KMS-11 (cell line): Measurements from ENCODE around the gene MMP25.
"Not testable (repeated sequence)": the region's sequence is repeated elsewhere in the genome, so short reads cannot be mapped to it uniquely, and the experiment has no call there.

ENCODE experiments used
- H2AFZ ChIP-seq: fragments of 200-600 bp; sonication (generic); 2 replicates; pipeline ENCODE4 v1.6.1; 2016; ENCODE audit warnings: antibody characterized with exemption, mixed run types, low read depth
- H3K27ac ChIP-seq: fragments of 200-600 bp; sonication (generic); 2 replicates; pipeline ENCODE4 v1.6.1; 2016; ENCODE audit warnings: mild to moderate bottlenecking, mixed run types
- H3K27me3 ChIP-seq: fragments of 200-600 bp; sonication (generic); 2 replicates; pipeline ENCODE4 v1.6.1; 2017; ENCODE audit warnings: mild to moderate bottlenecking, low read depth, mixed run types, moderate library complexity; ENCODE audit not compliant: insufficient read depth
- H3K36me3 ChIP-seq: fragments of 200-600 bp; sonication (generic); 2 replicates; pipeline ENCODE4 v1.6.1; 2017; ENCODE audit warnings: mild to moderate bottlenecking, mixed run types; ENCODE audit not compliant: insufficient read depth
- H3K4me1 ChIP-seq: fragments of 200-600 bp; sonication (generic); 2 replicates; pipeline ENCODE4 v1.6.1; 2016; ENCODE audit warnings: mild to moderate bottlenecking, low read depth, mixed run types; ENCODE audit not compliant: poor library complexity, severe bottlenecking
- H3K4me2 ChIP-seq: fragments of 200-600 bp; sonication (generic); 2 replicates; pipeline ENCODE4 v1.7.0; 2016; ENCODE audit warnings: mild to moderate bottlenecking, mixed run types
- H3K4me3 ChIP-seq: fragments of 200-600 bp; sonication (generic); IDR thresholded peaks from 2 replicates; pipeline ENCODE4 v1.6.1; 2017; ENCODE audit warnings: low read depth, low read length, mixed read lengths; ENCODE audit not compliant: insufficient read depth
- H3K79me2 ChIP-seq: fragments of 200-600 bp; sonication (generic); 2 replicates; pipeline ENCODE4 v1.6.1; 2016; ENCODE audit warnings: low read depth, mixed run types; ENCODE audit not compliant: insufficient read depth
- H3K9ac ChIP-seq: fragments of 200-600 bp; sonication (generic); 2 replicates; pipeline ENCODE4 v1.6.1; 2016; ENCODE audit warnings: mild to moderate bottlenecking, mixed run types
- H4K20me1 ChIP-seq: fragments of 200-600 bp; sonication (generic); 2 replicates; pipeline ENCODE4 v1.6.1; 2016; ENCODE audit warnings: mild to moderate bottlenecking, mixed run types; ENCODE audit not compliant: insufficient read depth
- CTCF ChIP-seq: fragments of 200-600 bp; sonication (generic); conservative IDR thresholded peaks from 2 replicates; pipeline ENCODE4 v1.6.1; 2017; ENCODE audit warnings: low read depth, mild to moderate bottlenecking, antibody characterized with exemption, low read length, moderate library complexity, mixed read lengths

Gene MMP25

GRCh38 chr16:3068487-3068886 lies 22.1 kb downstream of the MMP25 start:
- Histone ChIP-seq H3K27ac (no peak overlapping the region), H3K4me3 (no peak overlapping the region)

DNA sequence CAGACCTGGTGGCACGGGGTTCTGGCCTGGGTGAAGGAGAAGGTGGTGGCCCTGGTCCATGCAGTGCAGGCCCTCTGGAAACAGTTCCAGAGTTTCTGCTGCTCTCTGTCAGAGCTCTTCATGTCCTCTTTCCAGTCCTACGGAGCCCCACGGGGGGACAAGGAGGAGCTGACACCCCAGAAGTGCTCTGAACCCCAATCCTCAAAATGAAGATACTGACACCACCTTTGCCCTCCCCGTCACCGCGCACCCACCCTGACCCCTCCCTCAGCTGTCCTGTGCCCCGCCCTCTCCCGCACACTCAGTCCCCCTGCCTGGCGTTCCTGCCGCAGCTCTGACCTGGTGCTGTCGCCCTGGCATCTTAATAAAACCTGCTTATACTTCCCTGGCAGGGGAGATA lies 22.8 kb downstream of the MMP25 start:
- not testable (repeated sequence) for H3K27ac ChIP-seq, H3K36me3 ChIP-seq, H3K79me2 ChIP-seq, H3K4me2 ChIP-seq, H3K4me3 ChIP-seq, H2AFZ ChIP-seq, H3K4me1 ChIP-seq, H4K20me1 ChIP-seq, H3K9ac ChIP-seq, H3K27me3 ChIP-seq

More at GRCh38 chr16:3068487-3068886, 22.1 kb downstream of the MMP25 start:
- Histone ChIP-seq H3K4me2 (no peak overlapping the region), H2AFZ (no peak overlapping the region), H4K20me1 (no peaks in the 10 kb centered on the region), H3K36me3 (no peaks in the 10 kb centered on the region), H3K27me3 (0 out of 2 replicates have a peak, but pooled peaks cover 1% of the 10 kb centered on the region), H3K79me2 (no peaks in the 10 kb centered on the region), H3K4me1 (peaks cover 8% of the 10 kb centered on the region), H3K9ac (no peak overlapping the region)
- no peak for TF ChIP-seq CTCF

DNA sequence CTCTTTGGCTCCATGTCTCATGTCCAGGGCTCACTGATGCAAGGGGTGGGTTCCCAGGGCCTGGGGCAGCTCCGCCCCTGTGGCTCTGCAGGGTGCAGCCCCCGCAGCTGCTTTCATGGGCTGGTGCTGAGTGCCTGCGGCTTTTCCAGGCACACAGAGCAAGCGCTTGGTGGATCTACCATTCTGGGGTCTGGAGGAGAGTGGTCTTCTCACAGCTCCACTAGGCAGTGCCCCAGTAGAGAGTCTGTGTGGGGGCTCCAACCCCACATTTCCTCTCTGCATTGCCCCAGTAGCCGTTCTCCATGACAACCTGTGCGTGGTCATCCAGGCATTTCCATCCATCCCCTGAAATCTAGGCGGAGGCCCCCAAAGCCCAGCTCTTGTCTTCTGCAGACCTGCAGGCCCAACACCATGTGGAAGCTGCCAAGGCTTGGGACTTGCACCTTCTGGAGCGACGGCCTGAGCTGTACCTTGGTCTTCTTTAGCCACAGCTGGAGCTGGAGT lies 24.3 kb downstream of the MMP25 start:
- H3K4me3 ChIP-seq, result no peak overlapping the region
- H3K4me1 ChIP-seq, result peaks cover 13% of the 10 kb centered on the region
- no peak overlapping the region for H3K9ac ChIP-seq
- no peaks in the 10 kb centered on the region for H3K36me3 ChIP-seq
- H3K79me2 ChIP-seq, result no peaks in the 10 kb centered on the region
- no peak overlapping the region for H3K27ac ChIP-seq
- H3K27me3 ChIP-seq, result peaks cover 4% of the 10 kb centered on the region; the same call in 1 of the 2 replicates
- H4K20me1 ChIP-seq, result no peaks in the 10 kb centered on the region
- no peak for TF ChIP-seq CTCF
- H2AFZ ChIP-seq, result no peak overlapping the region
- no peak overlapping the region for H3K4me2 ChIP-seq

DNA sequence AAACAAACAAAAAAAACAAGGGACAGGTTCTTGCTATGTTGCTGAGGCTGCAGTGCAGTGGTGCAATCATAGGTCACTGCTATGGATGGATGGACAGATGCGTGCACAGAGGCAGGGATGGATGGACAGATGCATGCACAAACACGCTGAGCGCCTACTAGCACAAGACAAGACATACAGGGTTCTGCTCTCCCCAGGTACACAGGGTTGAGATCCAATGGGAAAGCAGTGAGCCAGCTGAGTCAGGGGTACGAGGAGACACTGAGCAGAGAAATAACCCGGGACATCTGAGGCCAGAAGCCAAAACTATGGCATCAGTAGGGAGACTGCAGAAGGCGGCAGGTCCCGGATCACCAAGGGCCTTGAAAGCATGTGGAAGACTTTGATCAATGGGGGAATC lies 25.3 kb downstream of the MMP25 start:
- peaks cover 4% of the 10 kb centered on the region; the same call in 1 of the 2 replicates for H3K27me3 ChIP-seq
- TF ChIP-seq CTCF, result no peak
- H2AFZ ChIP-seq, result no peak overlapping the region
- no peak overlapping the region for H3K9ac ChIP-seq
- no peaks in the 10 kb centered on the region for H3K79me2 ChIP-seq
- H3K4me3 ChIP-seq, result no peak overlapping the region
- no peak overlapping the region for H3K27ac ChIP-seq
- no peak overlapping the region for H3K4me2 ChIP-seq
- no peaks in the 10 kb centered on the region for H3K36me3 ChIP-seq
- H3K4me1 ChIP-seq, result peaks cover 12% of the 10 kb centered on the region
- H4K20me1 ChIP-seq, result no peaks in the 10 kb centered on the region

DNA sequence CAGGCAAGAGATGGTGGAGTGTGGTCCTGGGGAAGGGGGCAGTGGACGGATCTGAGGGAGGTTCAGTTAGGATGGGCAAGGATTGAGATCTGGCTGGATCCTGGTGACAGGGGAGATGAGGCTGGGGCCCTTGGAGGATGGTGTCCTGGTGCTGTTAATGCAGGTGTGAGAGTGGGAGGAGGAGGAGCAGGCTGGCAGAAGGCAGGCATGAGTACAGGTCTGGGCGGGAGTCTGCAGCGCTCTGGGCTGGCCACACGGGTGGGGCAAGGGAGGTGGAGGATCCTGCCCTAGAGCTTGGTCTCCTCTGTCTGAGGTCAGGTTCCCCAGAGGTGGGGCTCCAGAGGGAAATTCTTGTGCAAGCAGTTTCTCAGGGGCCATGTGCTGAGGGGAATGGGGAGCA lies 25.8 kb downstream of the MMP25 start:
- H3K36me3 ChIP-seq, H3K27ac ChIP-seq, H3K4me2 ChIP-seq, H3K27me3 ChIP-seq, H2AFZ ChIP-seq, H3K79me2 ChIP-seq, H4K20me1 ChIP-seq, H3K4me3 ChIP-seq, H3K9ac ChIP-seq: not testable (repeated sequence)
- peaks cover 12% of the 10 kb centered on the region for H3K4me1 ChIP-seq

- Histone ChIP-seq H3K4me1 (peaks cover 12% of the 10 kb centered on the region), H3K27me3 (peaks cover 15% of the 10 kb centered on the region; the same call in 1 of the 2 replicates)
- H4K20me1 ChIP-seq, H3K9ac ChIP-seq, H2AFZ ChIP-seq, H3K36me3 ChIP-seq, H3K27ac ChIP-seq, H3K4me2 ChIP-seq, H3K79me2 ChIP-seq, H3K4me3 ChIP-seq: not testable (repeated sequence)
Measured at GRCh38 chr16:3072576-3073263, 26.4 kb downstream of the MMP25 start.
